AG08396 (cell line): ENCODE measurements around the gene MCCC2.
"Not testable (repeated sequence)": the region's sequence is repeated elsewhere in the genome, so short reads cannot be mapped to it uniquely, and the experiment has no call there.

Source experiments
- DNase-seq: peaks from one replicate; pipeline ENCODE4 v3.0.0; 2012; ENCODE audit warnings: low spot score, mixed read lengths

The MCCC2 gene

DNA sequence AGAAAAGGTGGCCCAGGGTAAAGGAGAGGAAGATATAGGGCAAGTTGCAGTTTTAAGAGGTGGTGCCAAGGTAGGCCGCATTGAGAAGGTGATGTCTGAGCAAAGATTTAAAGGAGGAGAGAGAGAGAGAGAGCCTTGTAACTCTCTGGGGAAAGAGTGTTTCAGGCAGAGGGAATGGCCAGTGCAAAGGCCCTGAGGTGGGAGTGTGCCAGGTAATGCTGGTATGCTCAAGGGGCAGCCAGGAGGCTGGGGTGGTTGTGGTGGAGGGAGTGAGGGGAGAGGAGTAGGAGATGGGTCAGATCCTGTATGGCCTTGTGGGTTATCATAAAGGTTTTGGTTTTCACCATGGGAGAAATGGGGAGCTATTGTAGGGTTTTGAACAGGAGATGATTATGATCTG lies 9.9 kb downstream of the MCCC2 start:
- DNase-seq, result no peak

DNA sequence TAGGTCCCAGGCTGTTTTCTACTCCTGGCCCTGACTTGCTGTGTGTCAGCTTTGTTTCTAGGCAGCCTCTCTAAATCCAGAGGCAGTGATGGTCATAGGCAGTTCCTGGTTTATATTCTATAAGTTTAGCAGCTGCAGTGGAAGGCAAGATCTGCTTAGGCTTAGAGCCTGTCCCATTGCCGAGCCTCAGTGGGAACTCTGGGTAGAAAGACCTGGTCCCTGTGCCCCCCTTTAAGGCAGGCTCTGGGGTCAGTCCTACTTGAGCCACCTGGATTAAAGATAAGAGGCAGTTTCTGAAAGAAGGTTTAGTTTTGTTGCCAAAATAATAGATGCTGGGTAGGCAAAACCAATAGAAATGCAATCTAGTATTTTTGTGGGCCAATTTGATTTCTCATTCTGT lies 13.6 kb downstream of the MCCC2 start:
- no peak for DNase-seq

DNA sequence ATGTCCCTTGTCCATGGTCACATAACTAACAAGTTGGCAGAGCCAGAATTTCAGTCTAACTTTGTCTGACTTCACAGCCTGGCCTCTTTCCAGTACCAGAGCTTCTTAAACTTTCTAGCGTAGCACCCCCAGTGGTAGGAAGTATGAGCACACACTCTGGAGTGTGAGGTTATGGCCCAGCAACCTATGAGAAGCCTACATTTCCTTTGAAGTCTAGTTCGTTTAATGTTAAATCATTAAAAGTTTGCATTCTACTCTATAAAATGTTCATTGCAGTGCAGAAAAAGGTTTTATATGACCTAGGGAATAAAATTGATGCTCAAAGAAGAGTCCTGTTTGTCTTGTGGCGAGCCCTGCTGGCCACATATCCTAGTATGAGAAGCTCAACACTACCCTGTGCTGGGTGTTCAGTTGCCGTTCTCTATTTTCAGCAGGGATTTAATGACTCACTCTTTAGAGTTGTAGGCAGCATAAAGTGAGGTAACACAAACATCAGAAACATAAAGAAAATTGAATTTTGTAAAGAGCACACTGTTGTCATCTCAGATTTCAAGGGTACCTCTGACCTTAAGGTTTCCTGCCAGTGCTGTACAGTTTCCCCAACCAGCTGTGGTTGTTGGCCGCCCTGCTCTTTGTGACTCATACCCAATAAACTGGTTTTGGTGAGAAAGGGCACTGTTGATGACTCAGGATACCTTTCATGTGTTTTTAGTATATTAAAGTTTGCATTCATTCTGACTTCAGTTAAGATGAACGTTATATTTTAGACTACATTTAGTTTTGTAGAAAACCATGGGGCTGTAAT lies 14.3 kb downstream of the MCCC2 start:
- DNase-seq, result peak; percentile 86

DNA sequence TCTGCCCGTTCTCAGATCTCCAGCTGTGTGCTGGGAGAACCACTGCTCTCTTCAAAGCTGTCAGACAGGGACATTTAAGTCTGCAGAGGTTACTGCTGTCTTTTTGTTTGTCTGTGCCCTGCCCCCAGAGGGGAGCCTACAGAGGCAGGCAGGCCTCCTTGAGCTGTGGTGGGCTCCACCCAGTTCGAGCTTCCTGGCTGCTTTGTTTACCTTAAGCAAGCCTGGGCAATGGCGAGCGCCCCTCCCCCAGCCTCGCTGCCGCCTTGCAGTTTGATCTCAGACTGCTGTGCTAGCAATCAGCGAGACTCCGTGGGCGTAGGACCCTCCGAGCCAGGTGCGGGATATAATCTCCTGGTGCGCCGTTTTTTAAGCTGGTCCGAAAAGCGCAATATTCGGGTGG lies 22.8 kb downstream of the MCCC2 start:
- DNase-seq, result not testable (repeated sequence)

GRCh38 chr5:71615809-71616208 lies 28.7 kb downstream of the MCCC2 start:
- no peak for DNase-seq

DNA sequence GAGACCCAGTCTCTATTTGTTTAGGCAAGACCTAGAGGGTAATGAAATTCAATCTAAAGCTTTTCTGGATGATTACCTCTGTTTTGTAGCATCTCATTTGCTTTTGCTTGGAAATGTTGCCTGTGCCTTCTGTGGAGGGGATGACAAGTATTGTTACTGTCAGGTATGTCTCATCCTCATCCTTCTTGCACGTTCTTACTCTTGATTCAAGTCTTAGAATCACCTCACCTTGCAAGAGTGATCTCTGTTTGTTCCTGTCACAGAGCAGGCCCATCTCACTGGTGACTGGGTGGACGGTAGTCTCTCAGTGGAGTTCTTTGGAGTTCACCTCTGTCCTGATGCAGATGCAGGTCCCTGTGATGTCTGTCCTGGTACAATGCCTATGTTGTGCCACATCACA lies 33.5 kb downstream of the MCCC2 start:
- no peak for DNase-seq

GRCh38 chr5:71621268-71621667 lies 34.1 kb downstream of the MCCC2 start:
- no peak for DNase-seq

DNA sequence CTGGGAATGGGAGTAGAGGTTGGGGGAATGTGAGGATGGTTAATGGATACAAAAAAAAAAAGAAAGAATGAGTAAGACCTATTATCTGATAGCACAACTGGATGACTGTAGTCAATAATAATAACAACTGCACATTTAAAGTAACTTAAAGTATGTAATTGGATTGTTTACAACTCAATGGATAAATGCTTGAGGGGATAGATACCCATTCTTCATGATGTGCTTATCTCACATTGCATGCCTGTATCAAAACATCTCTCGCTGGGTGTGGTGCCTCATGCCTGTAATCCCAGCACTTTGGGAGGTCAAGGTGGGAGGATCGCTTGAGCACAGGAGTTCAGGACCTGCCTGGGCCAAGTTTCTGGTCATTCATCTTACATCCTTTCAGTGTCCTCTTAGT lies 34.6 kb downstream of the MCCC2 start:
- DNase-seq, result no peak

DNA sequence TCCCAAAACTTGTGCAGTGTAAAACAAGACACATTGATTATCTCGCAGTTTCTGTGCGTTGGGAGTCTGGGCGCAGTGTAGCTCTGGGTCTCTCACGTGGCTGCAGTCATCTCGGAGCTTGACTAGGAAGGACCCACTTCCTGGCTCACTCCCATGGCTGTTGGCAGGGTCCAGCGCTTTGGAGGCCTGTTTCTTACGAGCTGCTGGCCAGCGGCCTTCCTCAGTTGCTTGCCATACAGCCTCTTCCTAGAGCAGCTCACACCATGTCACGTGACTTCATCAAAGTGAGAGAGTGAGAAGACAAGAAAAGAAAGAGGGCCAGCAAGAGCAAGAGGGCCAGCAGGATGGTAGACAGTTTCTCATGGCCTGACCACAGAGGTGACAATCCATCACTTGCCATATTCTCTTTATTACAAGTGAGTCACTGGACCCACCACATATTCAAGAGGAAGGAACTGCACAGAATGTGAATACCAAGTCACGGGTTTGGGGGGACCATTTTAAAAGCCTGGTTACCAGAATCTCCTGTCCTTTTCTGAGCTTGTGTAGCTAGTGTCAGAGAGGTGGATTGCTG lies 36.2 kb downstream of the MCCC2 start:
- DNase-seq, result no peak

DNA sequence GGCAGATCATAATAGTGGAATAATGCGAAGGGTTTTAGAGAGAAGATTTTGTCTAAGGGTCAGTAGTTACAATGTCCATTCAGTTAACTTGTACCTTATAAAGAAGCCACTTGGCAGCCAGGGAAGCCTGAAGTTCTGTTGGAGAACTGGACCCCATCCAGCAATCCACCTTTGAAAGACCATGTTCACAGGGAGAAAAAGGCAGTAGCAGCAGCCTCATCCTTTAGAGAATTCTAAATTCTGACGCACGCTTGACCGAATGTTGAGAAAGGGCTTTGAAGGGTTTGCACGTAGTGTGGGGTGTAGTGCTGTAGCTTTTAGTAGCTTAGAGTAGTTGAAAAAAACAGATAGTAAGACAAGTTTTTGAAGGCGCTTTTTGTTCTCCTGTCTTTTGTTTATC lies 42.8 kb downstream of the MCCC2 start:
- no peak for DNase-seq

DNA sequence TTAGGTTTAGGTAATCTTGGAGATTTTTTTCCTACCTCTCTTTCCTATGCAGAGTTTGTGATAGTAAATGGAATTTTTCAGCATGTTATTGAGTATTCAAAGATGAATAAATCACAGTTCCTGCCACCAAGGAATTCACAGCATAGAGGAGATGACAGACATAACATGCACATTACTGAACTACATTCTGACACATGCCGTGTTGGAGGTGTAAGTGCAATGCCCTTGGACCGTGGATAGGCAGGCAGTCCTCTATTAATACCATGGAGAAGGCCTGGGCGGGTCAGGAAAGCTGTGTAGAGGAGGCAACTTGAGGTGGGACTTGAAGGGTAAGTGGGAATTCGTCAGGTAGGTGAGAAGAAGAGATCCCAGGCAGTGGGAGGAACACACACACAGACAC lies 43.9 kb downstream of the MCCC2 start:
- DNase-seq, result no peak

GRCh38 chr5:71632168-71632567 lies 45.0 kb downstream of the MCCC2 start:
- DNase-seq, result no peak

GRCh38 chr5:71633255-71634155 lies 46.4 kb downstream of the MCCC2 start:
- DNase-seq, result no peak

DNA sequence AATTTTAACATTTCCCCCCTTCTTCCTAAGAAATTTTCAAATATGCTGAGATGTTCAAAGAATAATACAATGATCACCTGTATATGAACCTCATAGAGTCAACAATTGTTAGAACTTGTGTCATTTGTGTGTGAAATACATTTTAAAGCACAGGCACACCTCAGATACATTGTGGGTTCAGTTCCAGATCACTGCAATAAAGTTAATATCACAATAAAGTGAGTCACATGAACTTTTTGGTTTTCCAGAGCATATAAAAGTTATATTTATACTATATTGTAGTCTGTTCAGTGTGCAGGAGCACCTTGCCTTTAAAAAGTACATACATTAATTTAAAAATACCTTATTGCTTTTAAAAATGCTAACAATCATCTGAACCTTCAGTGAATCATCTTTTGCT lies 50.0 kb downstream of the MCCC2 start:
- no peak for DNase-seq

DNA sequence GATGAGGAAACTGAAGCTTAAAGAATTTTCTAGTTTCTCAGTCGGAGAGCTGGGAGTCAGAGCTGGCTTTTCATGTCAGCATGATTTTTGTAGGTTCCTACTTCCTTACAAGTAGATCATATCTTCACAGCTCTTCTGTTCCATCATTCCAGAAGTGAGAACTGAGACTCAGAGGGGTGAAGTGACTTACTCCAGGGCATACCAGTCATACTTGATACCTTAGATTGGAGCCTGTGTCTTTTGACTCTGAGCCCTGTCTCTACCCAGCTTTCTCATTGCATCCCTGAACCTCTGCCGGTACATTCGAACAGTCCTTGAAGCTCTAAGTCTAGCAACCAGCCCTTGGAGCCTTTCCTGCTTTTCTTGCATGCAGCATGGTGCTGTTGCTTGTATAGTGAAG lies 53.3 kb downstream of the MCCC2 start:
- DNase-seq, result no peak

GRCh38 chr5:71645030-71645429 lies 57.9 kb downstream of the MCCC2 start:
- no peak for DNase-seq

DNA sequence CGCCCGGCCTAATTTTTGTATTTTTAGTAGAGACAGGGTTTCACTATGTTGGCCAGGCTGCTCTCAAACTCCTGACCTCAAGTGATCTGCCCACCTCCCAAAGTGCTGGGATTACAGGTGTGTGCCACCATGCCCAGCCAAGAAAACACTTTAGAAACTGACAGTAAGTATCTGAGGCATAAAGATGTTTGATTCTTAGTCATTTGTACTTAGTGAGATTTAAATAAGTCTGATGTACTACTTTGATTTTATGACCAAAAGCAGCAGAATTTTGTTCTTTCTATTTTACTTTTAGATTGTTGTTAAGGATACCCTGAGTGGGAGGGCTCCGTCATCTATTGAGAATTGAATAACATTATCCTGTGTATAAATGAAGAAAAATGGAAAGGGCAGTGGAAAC lies 63.8 kb downstream of the MCCC2 start:
- not testable (repeated sequence) for DNase-seq

GRCh38 chr5:71651579-71651978 lies 64.4 kb downstream of the MCCC2 start:
- no peak for DNase-seq

DNA sequence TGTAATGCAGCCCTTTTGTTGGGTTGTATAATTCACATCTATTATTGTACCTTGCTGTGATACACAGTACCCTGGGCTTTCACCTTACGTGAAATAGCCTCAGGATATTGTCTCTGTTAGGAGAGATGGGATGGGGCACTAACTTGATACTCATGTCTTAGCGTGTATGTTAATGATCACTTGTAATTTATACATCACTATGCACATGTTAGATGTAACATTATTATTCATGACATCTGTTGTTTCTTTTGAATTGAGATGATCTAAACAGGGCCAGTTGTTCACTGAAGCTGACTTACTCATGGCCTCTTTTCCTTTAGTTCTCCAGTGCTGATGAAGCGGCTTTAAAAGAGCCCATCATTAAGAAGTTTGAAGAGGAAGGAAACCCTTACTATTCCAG lies 65.2 kb downstream of the MCCC2 start:
- DNase-seq, result no peak

GRCh38 chr5:71652803-71653543 lies 65.8 kb downstream of the MCCC2 start:
- DNase-seq, result no peak

DNA sequence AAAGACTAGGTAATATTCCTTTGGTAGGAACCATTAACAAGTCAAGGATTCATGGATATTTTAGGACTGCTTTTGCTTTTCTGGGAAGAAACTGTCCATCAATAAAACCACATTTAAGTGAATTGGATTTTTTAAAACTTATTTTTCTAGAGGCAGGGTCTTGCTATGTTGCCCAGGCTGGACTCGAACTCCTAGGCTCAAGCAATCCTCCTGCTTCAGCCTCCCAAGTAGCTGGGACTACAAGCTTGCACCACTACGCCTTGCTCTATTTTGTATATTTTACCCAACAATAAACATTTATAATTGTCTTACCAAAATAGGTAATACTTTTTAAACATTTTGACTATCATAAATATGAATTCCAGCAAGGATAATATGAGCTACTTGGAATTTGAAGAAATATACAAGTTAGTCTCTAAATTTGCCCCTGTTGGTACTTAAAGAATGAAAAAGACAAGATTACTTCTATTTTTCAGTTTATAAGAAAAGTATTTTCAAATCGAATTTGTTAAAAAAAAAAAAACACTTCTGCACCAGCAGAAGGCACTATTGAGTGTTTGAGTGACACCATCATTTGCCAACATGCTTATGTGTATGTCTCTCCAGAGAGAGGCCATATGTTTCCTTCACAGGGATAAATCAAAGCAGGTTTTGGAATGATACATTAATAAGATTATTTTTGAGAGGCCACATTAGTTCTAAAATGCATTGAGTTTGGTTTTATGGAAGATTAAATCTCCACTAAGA lies 71.9 kb downstream of the MCCC2 start:
- DNase-seq, result no peak

GRCh38 chr5:71662381-71662780 lies 75.2 kb downstream of the MCCC2 start:
- no peak for DNase-seq
